Testis (tissue), 2 donors: ENCODE measurements around the gene CCDC90B.

Experiments used
- POLR2A ChIP-seq: fragments of 450-650 bp; IDR thresholded peaks from one replicate; pipeline ENCODE4 v1.6.1; 2017; ENCODE audit warnings: antibody characterized with exemption, mild to moderate bottlenecking, moderate library complexity
- TF ChIP-seq, protein P1 (sequence below), 3 experiments: fragments of 450-650 bp in 2 of 3; fragments of 200-600 bp in 1 of 3; sonication (generic) in 1 of 3; IDR thresholded peaks; one replicate each; pipeline ENCODE4 v1.5.1; 2016 to 2019; ENCODE audit warnings: antibody characterized with exemption in 3 of 3, mild to moderate bottlenecking in 2 of 3, moderate library complexity in 1 of 3

DNA sequence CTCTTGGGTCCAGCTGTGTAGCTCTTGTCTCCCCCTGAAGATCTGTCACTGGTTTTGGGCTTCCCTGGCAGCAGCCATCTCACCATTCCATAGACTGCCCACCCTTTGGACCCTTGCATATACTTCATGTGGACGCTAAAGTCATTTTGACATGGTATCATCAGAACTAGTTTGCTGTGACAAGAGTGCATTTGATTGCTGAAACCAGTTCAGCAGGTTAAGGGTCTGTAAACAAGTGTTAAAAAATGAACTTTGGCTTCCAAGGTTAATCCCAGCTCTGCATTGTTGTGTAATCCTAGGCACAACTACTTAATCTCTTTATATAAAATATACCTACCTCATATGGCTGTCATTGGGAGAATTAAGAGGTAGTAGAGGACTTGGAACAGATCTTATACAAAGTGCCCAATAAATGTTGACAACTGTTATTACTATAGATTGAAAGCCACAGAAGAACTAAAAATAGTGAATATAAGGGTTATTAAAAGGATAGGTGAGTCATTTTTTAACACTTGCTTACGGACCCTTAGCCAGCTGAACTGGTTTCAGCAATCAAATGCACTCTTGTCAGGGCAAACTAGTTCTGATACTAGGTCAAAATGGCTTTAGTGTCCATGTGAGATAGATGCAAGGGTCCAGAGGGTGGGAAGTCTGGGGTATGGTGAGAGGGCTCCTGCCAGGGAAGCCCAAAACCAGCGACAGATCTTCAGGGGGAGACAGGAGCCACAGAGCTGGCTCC, 29.4 kb downstream of the CCDC90B start:
- TF ChIP-seq, protein P1, sequence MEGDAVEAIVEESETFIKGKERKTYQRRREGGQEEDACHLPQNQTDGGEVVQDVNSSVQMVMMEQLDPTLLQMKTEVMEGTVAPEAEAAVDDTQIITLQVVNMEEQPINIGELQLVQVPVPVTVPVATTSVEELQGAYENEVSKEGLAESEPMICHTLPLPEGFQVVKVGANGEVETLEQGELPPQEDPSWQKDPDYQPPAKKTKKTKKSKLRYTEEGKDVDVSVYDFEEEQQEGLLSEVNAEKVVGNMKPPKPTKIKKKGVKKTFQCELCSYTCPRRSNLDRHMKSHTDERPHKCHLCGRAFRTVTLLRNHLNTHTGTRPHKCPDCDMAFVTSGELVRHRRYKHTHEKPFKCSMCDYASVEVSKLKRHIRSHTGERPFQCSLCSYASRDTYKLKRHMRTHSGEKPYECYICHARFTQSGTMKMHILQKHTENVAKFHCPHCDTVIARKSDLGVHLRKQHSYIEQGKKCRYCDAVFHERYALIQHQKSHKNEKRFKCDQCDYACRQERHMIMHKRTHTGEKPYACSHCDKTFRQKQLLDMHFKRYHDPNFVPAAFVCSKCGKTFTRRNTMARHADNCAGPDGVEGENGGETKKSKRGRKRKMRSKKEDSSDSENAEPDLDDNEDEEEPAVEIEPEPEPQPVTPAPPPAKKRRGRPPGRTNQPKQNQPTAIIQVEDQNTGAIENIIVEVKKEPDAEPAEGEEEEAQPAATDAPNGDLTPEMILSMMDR (IDR thresholded peaks at IDR 0.05): no peak
- TF ChIP-seq POLR2A: no peak
